Stimulated activated CD4-positive, alpha-beta T cell treated with anti-CD3 and anti-CD28 coated beads, TNF-alpha, amount 100 ng/mL, for 4 hours (primary cell): Measurements from ENCODE around the gene MSANTD7.
"Not testable (repeated sequence)": the region's sequence is repeated elsewhere in the genome, so short reads cannot be mapped to it uniquely, and the experiment has no call there.

ENCODE experiments used
- DNase-seq, 3 experiments: peaks; one replicate each; pipeline ENCODE4 v3.0.0-alpha.2; 2020; ENCODE audit warnings: low read depth in 3 of 3

The MSANTD7 gene

DNA sequence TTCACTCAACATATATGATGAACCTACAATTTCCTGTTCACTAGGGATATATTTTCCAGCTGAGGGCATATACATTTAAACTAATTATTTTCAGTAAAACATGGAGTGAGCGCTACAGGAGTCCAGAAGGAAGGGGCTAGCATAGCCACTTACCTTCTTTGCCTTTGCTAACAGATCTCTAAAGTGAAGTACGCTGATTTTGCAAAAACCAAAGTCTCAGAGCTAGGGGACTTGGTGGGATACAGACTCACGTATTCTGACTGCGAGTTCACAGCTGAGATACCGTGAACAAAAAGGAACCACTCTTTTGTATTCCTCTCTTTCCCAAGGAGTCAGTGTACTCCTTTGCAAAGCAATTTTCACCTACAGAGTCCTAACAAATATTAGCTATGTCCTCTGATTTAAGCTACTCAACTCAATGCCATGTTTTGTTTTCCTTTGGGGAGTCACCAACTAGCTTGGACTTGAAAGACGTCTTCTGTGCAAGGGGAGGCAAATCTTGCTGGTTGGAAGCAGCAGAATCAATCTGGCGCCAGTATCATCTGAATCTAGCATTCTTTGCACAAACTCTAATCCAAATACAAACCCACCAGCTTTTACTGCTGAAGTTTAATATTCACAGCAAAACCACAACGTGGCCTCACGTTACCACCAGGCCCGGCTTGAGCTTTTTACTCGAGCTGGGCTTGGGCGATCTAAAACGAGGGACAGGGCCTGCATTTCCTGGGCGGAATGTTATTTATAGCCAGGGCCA is 926 bp upstream of the MSANTD7 start:
- no peak for DNase-seq

- peak in 2 of 3 experiments; percentile 4 to 15 for DNase-seq
These were observed 637 bp downstream of the MSANTD7 start for GRCh38 chr10:14838582-14839304.

DNA sequence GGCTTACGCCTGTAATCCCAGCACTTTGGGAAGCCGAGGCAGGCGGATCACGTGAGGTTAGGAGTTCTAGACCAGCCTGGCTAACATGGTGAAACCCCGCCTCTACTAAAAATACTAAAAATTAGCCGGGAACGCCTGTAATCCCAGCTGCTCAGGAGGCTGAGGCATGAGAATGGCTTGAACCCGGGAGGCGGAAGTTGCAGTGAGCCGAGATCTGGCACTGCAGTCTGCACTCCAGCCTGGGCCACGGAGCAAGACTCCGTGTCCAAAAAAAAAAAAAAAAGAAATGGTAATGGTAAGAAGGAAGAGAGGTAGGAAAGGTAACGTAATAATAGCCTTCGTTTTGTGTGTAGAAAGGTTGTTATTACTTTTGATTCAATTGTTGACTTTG is 1.2 kb downstream of the MSANTD7 start:
- no peak for DNase-seq

DNA sequence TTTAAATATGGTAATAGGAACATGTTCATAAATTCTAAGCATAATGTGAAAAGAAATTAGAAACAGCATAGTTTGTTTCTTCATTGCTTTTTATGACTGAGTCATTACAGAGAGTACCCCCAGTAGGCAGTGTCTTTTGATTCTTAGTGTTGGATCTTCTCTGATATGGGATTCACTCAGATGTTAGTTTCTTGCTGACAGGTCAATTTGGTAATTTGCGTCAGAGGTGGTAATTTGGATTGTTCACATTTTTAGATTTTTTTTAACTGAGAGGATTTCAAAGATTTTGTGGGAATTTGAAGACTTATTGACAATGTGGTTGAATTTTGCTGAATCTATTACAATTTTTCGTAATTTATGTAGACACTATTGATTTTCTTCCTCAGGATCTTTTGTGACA is 2.1 kb downstream of the MSANTD7 start:
- no peak for DNase-seq

DNA sequence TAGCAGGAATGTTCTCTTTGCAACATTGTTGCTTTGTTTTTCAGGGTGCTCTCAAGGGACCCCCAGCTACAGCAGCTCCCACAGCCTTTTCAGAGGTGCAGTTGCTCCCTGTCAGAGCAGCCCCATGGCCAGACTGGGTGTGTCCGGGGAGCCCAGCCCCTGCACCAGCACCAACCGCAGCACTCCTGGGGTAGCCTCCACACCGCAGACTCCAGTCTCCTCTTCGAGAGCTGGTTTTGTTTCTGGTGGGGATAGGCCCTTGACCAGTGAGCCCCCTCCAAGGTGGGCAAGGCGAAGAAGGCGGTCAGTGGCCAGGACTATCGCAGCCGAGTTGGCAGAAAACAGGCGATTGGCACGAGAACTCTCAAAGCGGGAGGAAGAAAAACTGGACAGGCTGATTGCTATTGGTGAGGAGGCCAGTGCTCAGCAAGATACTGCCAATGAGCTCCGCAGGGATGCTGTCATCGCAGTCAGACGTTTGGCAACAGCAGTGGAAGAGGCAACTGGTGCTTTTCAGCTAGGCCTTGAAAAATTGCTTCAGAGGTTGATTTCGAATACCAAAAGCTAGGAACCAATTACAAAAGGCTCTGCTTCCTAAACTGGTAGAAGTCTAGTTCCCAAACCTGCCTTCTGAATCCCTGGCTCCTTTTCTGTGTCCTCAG is 5.4 kb downstream of the MSANTD7 start:
- no peak for DNase-seq

DNA sequence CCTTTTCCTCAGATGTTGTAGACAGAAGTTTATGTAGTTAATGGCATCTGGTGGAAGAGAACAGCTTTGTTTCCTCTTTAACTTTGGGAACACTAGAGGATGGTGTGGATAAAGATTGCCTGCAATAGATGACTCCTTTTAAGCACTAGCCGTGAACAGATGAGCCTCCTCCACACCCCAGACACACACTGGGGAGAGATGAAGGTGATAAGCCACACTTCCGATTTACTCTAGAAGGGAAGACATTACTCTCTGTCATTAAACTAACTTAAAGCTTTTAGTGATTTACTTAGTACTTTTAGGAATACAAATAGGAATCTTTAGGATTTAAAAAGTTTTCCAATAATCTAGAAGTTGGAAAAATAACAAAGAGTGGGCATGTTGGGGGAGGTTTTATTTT is 6.8 kb downstream of the MSANTD7 start:
- no peak for DNase-seq

- DNase-seq: no peak
These were observed 14.1 kb downstream of the MSANTD7 start for GRCh38 chr10:14852236-14852635.

- no peak for DNase-seq
These were observed 17.3 kb downstream of the MSANTD7 start for GRCh38 chr10:14855453-14855852.

DNA sequence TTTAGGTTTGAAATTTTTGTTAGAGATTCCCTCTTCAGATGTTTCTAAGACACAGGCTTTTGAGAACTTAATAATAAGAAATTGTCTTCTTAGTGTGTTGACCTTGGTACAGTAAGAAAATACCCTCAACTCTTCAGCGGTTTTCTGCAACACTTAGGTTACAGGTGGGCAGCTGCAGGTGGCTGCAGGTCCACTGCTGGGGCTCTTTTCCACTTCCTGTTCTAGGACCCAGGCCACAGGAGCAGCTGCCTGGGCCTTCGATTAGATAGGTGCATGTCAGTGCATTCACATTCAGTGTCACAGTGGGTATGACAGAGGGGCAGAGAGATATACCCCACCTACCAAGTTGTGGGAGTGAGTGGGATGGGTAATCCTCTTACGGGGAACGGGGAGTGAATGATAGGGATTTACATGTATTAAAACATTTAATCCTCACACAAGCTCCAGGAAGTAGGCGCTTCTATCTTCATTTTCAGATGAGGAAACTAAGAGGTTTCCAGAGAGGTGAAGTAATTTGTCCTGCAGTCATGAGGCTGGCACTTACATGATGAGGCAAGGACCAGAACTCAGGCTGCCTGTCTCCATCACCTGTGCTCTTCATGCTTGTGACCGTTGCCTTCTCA is 20.3 kb downstream of the MSANTD7 start:
- DNase-seq: no peak

DNA sequence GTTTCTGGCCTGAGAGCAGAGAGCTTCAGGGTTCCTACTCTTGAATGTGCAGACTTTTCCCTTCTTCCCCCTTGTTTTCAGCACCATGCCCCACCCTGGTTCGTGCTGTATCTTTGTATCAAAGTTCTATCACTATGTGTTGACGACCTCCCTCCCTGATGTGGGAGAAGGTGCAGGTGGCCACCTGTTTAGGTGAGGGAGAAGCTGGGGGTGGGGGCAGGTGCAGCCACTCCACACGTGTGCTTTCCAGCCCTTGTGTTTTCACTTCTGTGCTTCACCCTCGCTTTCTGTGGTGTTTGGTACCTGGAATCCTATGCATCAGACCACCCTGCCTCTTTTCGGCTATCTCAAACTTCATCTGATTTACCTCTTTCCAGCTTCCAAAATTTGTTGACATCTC is 20.9 kb downstream of the MSANTD7 start:
- no peak for DNase-seq

- DNase-seq: no peak
These were observed 21.7 kb downstream of the MSANTD7 start for GRCh38 chr10:14859775-14860174.

GRCh38 chr10:14860791-14861190 is 22.7 kb downstream of the MSANTD7 start:
- no peak for DNase-seq

- not testable (repeated sequence) for DNase-seq
These were observed 26.4 kb downstream of the MSANTD7 start for GRCh38 chr10:14864466-14864865.

- not testable (repeated sequence) for DNase-seq
These were observed 26.8 kb downstream of the MSANTD7 start for GRCh38 chr10:14864871-14865270.

DNA sequence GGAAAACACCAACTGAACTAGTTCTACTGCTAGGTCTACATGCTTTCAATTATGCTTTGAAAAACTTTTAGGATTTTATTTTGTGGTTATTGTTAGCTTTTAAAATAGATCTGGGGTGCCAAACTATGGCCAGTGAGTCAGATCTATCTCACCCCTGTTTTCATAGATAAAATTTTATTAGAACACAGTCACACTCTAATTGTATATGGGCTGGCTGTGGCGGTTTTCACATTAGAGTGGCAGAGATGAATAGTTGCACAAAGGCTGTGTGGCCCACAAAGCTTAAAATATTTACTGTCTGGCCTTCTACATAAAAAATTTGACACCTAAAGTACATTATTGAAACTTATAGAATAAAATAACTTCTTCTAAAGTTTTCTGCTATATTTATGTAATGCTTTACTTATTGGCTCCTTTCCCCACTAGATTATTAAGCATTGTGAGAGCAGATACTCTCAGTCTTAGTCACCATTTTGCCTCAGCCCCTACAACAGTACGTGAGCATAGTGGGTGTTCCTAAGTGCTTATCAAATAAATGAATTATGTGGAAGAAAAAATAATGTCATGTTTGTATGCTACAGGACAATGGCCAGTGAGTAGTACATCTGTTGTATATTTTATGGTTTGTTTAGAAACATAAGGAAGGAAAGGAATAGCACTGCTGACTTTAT is 35.1 kb downstream of the MSANTD7 start:
- DNase-seq: no peak

DNA sequence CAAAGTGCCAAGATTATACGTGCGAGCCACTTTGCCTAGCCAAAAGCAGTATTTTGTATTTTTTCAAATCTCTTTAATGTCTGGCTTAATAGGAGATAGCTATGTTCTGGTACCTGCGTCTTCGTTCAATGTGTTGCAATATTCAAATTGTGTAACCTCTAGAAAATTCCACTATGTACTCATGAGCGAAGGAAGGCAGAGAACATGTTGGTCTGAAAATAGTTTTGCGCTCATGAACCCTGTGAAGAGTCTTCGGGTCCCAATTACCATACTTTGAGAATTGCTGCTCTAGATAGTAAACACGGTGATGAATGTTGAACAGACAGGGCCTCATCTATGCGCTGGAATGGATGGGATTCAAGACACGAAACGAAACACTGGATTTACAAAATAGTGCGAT is 37.8 kb downstream of the MSANTD7 start:
- DNase-seq: no peak

- DNase-seq: no peak
These were observed 38.7 kb downstream of the MSANTD7 start for GRCh38 chr10:14876764-14877163.

GRCh38 chr10:14878266-14879123 is 40.4 kb downstream of the MSANTD7 start, which contains the start of gene SUV39H2:
Gene SUV39H2, plus strand, starts transcription at chr10:14878866. Its CDS starts 23 bp downstream, at chr10:14878889.
- DNase-seq: peak; percentile 85 to 89 (median 86)

DNA sequence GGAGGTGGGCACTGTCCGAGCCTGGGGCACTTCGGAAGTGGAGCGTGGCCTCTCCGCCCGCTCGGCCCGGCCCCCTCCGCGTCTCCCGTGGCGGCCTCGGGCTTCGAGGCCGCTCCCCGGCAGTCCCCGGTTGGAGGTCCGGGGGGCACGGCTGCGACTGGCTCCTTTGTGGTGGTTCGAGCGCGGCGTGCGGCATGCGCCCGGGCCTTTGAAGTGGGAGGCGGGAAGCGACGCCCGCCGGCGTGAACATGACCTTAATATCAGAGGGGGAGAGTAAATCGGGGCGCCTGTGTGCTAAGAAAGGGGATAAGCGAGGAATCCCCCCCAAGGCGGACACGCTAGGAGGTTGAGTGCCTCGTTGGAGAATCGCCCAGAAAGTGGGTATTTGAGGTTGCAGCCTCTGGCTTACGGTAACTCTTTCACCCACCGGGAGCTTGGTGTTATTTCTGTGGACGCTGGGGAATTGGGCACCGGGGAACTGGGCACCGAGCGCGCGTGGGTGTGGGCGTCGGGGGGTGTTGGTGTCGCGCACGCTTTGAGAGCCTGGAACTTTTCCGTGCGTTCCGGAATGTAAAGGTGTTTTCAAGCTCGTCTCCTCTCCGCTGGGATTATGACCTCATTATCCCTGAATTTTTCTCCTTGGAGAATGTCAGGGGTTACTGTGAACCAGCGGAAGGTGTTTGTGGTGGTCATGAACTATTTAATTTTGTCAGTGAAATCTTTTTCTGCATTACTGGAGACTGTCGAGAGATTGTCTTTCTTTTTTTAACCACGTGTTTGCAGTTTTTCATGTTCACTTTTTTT is 41.2 kb downstream of the MSANTD7 start:
- DNase-seq: peak; percentile 18 to 26 (median 20)

DNA sequence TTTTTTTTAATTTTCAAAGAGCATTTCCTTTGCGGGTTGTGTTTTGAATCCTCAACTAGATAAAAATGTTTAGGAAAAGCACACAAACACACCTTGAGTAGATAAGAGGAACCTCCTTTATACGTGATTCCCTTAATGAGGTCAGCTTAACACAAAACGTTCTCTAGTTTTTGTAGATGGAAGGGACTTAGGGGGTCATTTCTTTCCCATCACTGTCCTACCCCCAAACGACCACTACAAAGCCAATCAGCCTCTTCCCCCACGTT is 41.8 kb downstream of the MSANTD7 start:
- DNase-seq: no peak
